ENCODE data around the gene CMSS1. TPM values are rescaled to one million over a fixed set of nuclear protein-coding genes. Genes with fewer than 3 reads are reported as not detected.
A peak's percentile ranks its signal among the peaks of the same experiment; 100 is the strongest.

Gene CMSS1
- total RNA-seq, 4 donors from 2014 or later, result 9.2 to 18.5 (median 12.9) TPM

- no peak overlapping the region for H3K27ac ChIP-seq
- no peak for DNase-seq
- H3K4me3 ChIP-seq, result no peak overlapping the region
- 89 to 100% methylated on average over 3 of the region's 3 CpGs for WGBS, 2 donors
- peaks cover 0 to 22% (median 11%) of the 10 kb centered on the region in 3 donors for H3K4me1 ChIP-seq
- intact Hi-C loops (cut with DNase I), result no loop called here
- no peaks in the 10 kb centered on the region for H3K27me3 ChIP-seq
- TF ChIP-seq, protein P1, sequence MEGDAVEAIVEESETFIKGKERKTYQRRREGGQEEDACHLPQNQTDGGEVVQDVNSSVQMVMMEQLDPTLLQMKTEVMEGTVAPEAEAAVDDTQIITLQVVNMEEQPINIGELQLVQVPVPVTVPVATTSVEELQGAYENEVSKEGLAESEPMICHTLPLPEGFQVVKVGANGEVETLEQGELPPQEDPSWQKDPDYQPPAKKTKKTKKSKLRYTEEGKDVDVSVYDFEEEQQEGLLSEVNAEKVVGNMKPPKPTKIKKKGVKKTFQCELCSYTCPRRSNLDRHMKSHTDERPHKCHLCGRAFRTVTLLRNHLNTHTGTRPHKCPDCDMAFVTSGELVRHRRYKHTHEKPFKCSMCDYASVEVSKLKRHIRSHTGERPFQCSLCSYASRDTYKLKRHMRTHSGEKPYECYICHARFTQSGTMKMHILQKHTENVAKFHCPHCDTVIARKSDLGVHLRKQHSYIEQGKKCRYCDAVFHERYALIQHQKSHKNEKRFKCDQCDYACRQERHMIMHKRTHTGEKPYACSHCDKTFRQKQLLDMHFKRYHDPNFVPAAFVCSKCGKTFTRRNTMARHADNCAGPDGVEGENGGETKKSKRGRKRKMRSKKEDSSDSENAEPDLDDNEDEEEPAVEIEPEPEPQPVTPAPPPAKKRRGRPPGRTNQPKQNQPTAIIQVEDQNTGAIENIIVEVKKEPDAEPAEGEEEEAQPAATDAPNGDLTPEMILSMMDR (IDR thresholded peaks at IDR 0.05), result no peak
- no peak for TF ChIP-seq POLR2A (IDR thresholded peaks at IDR 0.05)
- no peaks in the 10 kb centered on the region for H3K36me3 ChIP-seq
- H3K9me3 ChIP-seq, result no peaks in the 10 kb centered on the region
Observed at GRCh38 chr3:99915906-99916432, 98.3 kb downstream of the CMSS1 start.

GRCh38 chr3:99918715-99919114 is 101.1 kb downstream of the CMSS1 start:
- no peaks in the 10 kb centered on the region for H3K9me3 ChIP-seq
- no peak overlapping the region for H3K4me3 ChIP-seq
- TF ChIP-seq, protein P1 (IDR thresholded peaks at IDR 0.05), result no peak
- TF ChIP-seq POLR2A (IDR thresholded peaks at IDR 0.05), result no peak
- no peak overlapping the region for H3K27ac ChIP-seq
- peaks cover 0 to 30% (median 11%) of the 10 kb centered on the region in 3 donors for H3K4me1 ChIP-seq
- H3K27me3 ChIP-seq, result no peaks in the 10 kb centered on the region
- no peaks in the 10 kb centered on the region for H3K36me3 ChIP-seq
- intact Hi-C loops (cut with DNase I), result no loop called here
- no peak for DNase-seq

- Histone ChIP-seq H3K27me3 (no peaks in the 10 kb centered on the region), H3K27ac (peak overlapping the region in 2 of 4 donors; percentile 32 to 52), H3K36me3 (no peaks in the 10 kb centered on the region), H3K4me3 (no peak overlapping the region), H3K9me3 (no peaks in the 10 kb centered on the region), H3K4me1 (peaks cover 0 to 30% (median 11%) of the 10 kb centered on the region in 3 donors)
- TF ChIP-seq POLR2A (IDR thresholded peaks at IDR 0.05), result no peak
- TF ChIP-seq, protein P1 (IDR thresholded peaks at IDR 0.05), result no peak
- DNase-seq, result no peak
- intact Hi-C loops (cut with DNase I), result no loop called here
Observed at GRCh38 chr3:99919694-99920093, 102.0 kb downstream of the CMSS1 start.

GRCh38 chr3:99920481-99921376 is 103.1 kb downstream of the CMSS1 start:
- WGBS, 2 donors, result 50 to 55% methylated on average over 10 of the region's 10 CpGs
- peaks cover 0 to 37% (median 14%) of the 10 kb centered on the region in 3 donors for H3K4me1 ChIP-seq
- H3K27ac ChIP-seq, result peak overlapping the region in 3 of 4 donors; percentile 49 to 75 (median 52)
- TF ChIP-seq POLR2A (IDR thresholded peaks at IDR 0.05), result no peak
- TF ChIP-seq, protein P1 (IDR thresholded peaks at IDR 0.05), result no peak
- H3K4me3 ChIP-seq, result no peak overlapping the region
- intact Hi-C loops (cut with DNase I), result no loop called here
- no peak for DNase-seq
- no peaks in the 10 kb centered on the region for H3K9me3 ChIP-seq
- no peaks in the 10 kb centered on the region for H3K36me3 ChIP-seq
- no peaks in the 10 kb centered on the region for H3K27me3 ChIP-seq

- Histone ChIP-seq H3K27ac (peak overlapping the region in 3 of 4 donors; percentile 49 to 75 (median 52)), H3K9me3 (no peaks in the 10 kb centered on the region), H3K4me1 (peaks cover 0 to 43% (median 16%) of the 10 kb centered on the region in 3 donors), H3K4me3 (no peak overlapping the region), H3K27me3 (no peaks in the 10 kb centered on the region), H3K36me3 (no peaks in the 10 kb centered on the region)
- DNase-seq, result no peak
- intact Hi-C loops (cut with DNase I), result no loop called here
- WGBS, 2 donors, result 85 to 92% methylated on average over 1 of the region's 1 CpG
- TF ChIP-seq, protein P1 (IDR thresholded peaks at IDR 0.05), result no peak
- no peak for TF ChIP-seq POLR2A (IDR thresholded peaks at IDR 0.05)
Observed at GRCh38 chr3:99921377-99921695, 103.7 kb downstream of the CMSS1 start.
